Measurements from ENCODE around the gene RAP1GDS1.

- no peak for TF ChIP-seq CTCF (IDR thresholded peaks at IDR 0.05; ENCODE audit: insufficient read depth, low read length)
- no peak for TF ChIP-seq SPI1 (IDR thresholded peaks at IDR 0.05; ENCODE audit: borderline replicate concordance, low read depth)
- TF ChIP-seq GABPA (IDR thresholded peaks at IDR 0.05; ENCODE audit: low read depth), result no peak
- TF ChIP-seq POLR2AphosphoS5 (IDR thresholded peaks at IDR 0.05; ENCODE audit: low read depth), result no peak
- TF ChIP-seq REST (IDR thresholded peaks at IDR 0.05; ENCODE audit: insufficient replicate concordance, low read depth), result no peak
Observed at GRCh38 chr4:98381306-98381705, 120.1 kb downstream of the RAP1GDS1 start.
